ENCODE measurements around the gene DROSHA. TPM values are rescaled to one million over a fixed set of nuclear protein-coding genes. Genes with fewer than 3 reads are reported as not detected.

Gene DROSHA
- polyA plus RNA-seq, 3 donors = 2.2 to 12.6 (median 7.6) TPM

GRCh38 chr5:31574772-31575171 lies 42.9 kb upstream of the DROSHA start:
- Histone ChIP-seq H3K4me1 (ENCODE audit: control insufficient read depth in 1 of 2, insufficient read depth in 2 of 2, low read length in 2 of 2) (peaks cover 8 to 14% of the 10 kb centered on the region in 2 donors), H3K4me2 (replicated peaks; ENCODE audit: extremely low read depth, low read length, poor library complexity, severe bottlenecking) (no peak overlapping the region), H2AFZ (ENCODE audit: insufficient read depth, low read depth, low read length, poor library complexity, severe bottlenecking) (no peak overlapping the region), H3K27me3 (ENCODE audit: control insufficient read depth in 2 of 2, insufficient read depth in 2 of 2, low read length in 2 of 2) (no peaks in the 10 kb centered on the region), H3K9me3 (replicated peaks in 1 of 2; ENCODE audit: control insufficient read depth in 1 of 2, insufficient read depth in 1 of 2, low read length in 2 of 2) (no peaks in the 10 kb centered on the region), H3K79me2 (ENCODE audit: insufficient read depth, low read length) (no peaks in the 10 kb centered on the region), H3K9ac (ENCODE audit: insufficient read depth, low read length, poor library complexity, severe bottlenecking) (no peak overlapping the region), H3K4me3 (replicated peaks in 1 of 3; ENCODE audit: low read depth in 2 of 3, low read length in 3 of 3) (no peak overlapping the region), H4K20me1 (ENCODE audit: insufficient read depth, low read length) (no peaks in the 10 kb centered on the region), H3K36me3 (replicated peaks in 1 of 2; ENCODE audit: control insufficient read depth in 1 of 2, insufficient read depth in 2 of 2, low read length in 2 of 2) (no peaks in the 10 kb centered on the region), H3K27ac (ENCODE audit: low read depth in 1 of 2, low read length in 2 of 2) (no peak overlapping the region)
- no peaks in the 10 kb centered on the region for H3K36me3 Mint-ChIP-seq
- peaks cover 0 to 6% (median 0%) of the 10 kb centered on the region in 7 donors for H3K9me3 Mint-ChIP-seq
- TF ChIP-seq CTCF (IDR thresholded peaks at IDR 0.05) = no peak
- H3K27me3 Mint-ChIP-seq (ENCODE audit: low read depth in 3 of 3) = peaks cover 0 to 3% (median 1%) of the 10 kb centered on the region in 3 donors
- no peak for DNase-seq
- intact Hi-C loops (cut with micrococcal nuclease) = no loop called here
- H3K4me1 Mint-ChIP-seq = peaks cover 12% of the 10 kb centered on the region
- no peak overlapping the region for H3K27ac Mint-ChIP-seq
- WGBS (ENCODE audit: insufficient coverage) = 77% methylated on average over 2 of the region's 4 CpGs
- H3K4me3 Mint-ChIP-seq = no peak overlapping the region

GRCh38 chr5:31573494-31574142 lies 41.7 kb upstream of the DROSHA start:
- no peaks in the 10 kb centered on the region for H4K20me1 ChIP-seq (ENCODE audit: insufficient read depth, low read length)
- 98% methylated on average over 5 of the region's 10 CpGs for WGBS (ENCODE audit: insufficient coverage)
- Mint-ChIP-seq H3K27ac (no peak overlapping the region), H3K27me3 (ENCODE audit: low read depth in 3 of 3) (peaks cover 0 to 3% (median 1%) of the 10 kb centered on the region in 3 donors), H3K36me3 (no peaks in the 10 kb centered on the region), H3K9me3 (peaks cover 0 to 6% (median 0%) of the 10 kb centered on the region in 7 donors), H3K4me3 (no peak overlapping the region), H3K4me1 (peaks cover 12% of the 10 kb centered on the region)
- no peak overlapping the region for H3K27ac ChIP-seq (ENCODE audit: low read depth in 1 of 2, low read length in 2 of 2)
- H3K79me2 ChIP-seq (ENCODE audit: insufficient read depth, low read length) = no peaks in the 10 kb centered on the region
- no peaks in the 10 kb centered on the region for H3K36me3 ChIP-seq (replicated peaks in 1 of 2; ENCODE audit: control insufficient read depth in 1 of 2, insufficient read depth in 2 of 2, low read length in 2 of 2)
- H3K27me3 ChIP-seq (ENCODE audit: control insufficient read depth in 2 of 2, insufficient read depth in 2 of 2, low read length in 2 of 2) = no peaks in the 10 kb centered on the region
- no peak overlapping the region for H3K4me2 ChIP-seq (replicated peaks; ENCODE audit: extremely low read depth, low read length, poor library complexity, severe bottlenecking)
- H3K9ac ChIP-seq (ENCODE audit: insufficient read depth, low read length, poor library complexity, severe bottlenecking) = no peak overlapping the region
- no peak overlapping the region for H3K4me3 ChIP-seq (replicated peaks in 1 of 3; ENCODE audit: low read depth in 2 of 3, low read length in 3 of 3)
- DNase-seq = no peak
- H3K4me1 ChIP-seq (ENCODE audit: control insufficient read depth in 1 of 2, insufficient read depth in 2 of 2, low read length in 2 of 2) = peaks cover 8 to 14% of the 10 kb centered on the region in 2 donors
- no peak for TF ChIP-seq CTCF (IDR thresholded peaks at IDR 0.05)
- H3K9me3 ChIP-seq (replicated peaks in 1 of 2; ENCODE audit: control insufficient read depth in 1 of 2, insufficient read depth in 1 of 2, low read length in 2 of 2) = no peaks in the 10 kb centered on the region
- H2AFZ ChIP-seq (ENCODE audit: insufficient read depth, low read depth, low read length, poor library complexity, severe bottlenecking) = no peak overlapping the region
- intact Hi-C loops (cut with micrococcal nuclease) = no loop called here
